ENCODE results near the gene RNF32.

The RNF32 gene

DNA sequence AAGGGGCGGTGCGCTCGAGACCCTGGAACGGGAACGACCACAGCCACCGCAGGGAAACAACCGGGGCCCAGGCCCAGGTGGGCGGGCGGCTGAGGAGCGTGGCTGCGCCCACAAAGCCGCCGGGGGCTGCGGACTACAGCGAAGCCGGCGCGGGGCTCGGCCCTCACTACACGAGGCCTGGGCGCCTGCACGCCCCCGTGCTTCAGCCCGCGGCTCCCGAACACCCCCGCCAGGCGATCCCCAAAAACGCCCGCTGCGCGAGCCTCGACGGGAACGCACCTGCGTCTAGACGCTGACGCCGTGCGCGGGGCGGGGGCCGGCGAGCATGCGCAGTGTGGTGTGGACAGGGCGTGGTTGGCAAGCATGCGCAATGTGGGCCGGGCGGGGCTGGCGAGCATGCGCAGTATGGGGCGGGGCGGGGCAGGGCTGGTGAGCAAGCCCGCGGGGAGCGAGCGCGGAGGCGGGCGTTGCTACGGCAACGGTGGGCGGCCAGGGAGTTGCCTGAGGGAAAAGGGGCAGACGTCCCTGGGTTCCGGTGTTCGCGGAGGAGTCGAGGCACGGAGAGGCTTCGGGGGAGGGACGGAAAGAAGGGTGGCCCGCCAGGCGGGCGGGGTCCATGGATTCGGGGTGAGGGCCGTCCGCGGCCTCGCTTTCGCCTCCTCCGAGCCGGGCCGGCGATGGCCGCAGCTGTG lies at the start of gene RNF32:
RNF32 (plus strand) TSS at position 518 of the 692 bp plus-strand sequence. CDS start 3,104 bp downstream, outside the sequence.
- DNase-seq, result peak; percentile 17

DNA sequence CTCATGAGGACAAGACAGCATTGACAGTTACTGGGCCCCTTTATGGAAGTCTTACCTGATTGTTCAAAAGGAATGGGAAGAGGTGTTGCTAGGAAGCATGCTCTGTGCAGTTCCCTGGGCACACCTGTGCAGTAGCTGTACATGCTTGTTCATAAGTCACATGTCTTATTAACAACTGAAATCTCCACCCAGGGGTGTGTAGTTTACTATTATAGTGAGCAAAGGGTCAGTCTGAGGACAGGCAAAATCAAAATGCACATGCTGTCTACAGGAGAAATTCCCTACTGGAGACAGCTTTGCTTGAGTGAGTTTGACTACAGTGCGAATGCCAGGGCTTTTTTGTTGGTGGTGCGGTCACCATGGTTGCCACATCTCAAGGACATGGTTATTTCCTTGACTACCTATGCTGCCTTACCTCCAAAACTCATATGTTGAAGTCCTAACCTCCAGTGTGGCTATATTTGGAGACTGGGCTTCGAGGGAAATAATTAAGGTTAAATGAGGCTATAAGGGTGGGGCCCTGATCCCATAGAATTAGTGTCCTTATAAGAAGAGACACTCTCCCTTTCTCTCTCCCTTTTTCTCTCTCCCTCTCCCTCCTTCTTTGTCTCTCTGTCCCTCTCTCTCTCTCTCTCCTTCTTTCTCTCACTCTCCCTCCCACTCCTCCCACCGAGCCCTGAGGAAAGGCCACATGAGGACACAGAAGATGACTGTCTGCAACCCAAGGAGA lies 48.3 kb upstream of the RNF32 start:
- DNase-seq, result no peak

DNA sequence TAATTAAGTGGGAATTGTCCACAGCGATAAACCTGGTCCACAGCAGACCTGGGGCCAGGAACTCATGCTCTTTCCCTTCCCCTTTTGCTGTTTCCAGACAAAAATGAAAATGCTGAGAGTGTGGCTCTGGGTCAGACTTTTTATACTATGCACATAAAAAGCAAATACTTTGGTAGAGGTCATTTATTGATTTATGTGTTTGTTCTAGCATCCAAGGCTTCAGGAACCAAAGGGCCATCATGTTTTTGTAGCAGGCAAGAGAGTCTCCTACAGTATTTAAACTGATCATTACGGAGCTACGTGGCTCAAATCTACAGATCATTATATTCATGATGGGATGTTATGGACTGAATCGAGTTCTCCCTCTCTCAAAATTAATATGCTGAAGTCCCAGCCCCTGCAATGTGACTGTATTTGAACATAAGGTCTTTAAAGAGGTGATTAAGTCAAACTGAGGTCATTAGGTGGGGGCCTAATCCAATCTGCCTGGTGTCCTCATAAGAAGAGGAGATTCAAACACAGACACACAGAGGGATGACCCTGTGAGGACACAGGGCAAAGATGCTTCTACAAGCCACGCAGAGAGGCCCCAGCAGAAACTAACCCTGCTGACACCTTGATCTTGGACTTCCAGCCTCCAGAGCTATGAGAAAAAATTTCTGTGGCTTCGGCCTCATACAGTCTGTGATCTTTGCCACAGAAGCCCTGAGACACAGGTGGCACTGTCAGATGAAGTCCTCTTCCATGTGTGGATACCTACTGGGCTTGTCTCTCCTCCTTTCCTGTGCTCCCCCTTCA lies 46.1 kb upstream of the RNF32 start:
- no peak for DNase-seq

DNA sequence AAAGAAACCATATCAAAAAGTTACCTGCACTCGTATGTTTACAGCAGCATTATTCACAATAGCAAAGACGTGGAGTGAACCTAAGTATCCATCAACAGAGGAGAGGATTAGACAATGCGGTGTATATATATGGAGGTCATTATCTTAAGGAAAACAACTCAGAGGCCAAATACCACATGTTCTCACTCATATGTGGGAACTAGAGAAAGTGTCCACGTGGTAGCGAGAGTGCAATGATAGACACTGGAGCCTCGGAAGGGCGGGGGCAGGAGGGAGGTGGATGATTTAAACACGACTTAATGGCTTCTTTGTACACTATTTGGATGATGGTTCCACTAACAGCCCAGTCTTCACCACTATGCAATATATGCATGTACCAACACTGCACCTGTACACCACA lies 40.1 kb upstream of the RNF32 start:
- DNase-seq, result no peak

DNA sequence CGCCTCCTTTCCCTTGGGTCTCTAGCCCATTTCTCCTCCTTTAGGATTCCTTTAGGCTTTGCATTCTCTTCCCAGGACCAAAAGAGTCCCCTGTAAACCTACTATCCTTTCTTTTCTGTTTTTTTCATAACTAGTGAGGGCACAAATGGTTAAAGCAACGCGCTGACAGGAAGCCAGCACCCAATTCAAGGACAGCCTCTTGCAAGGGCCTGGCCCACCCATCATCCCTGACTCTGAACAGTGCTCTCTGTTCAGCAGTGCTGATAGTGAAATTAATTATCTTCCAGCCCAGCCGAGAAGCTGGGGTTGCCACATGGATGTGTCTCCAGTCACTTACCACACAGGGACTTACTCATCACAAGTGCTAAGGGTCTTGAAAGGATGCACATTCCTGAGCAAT lies 38.3 kb upstream of the RNF32 start:
- no peak for DNase-seq

DNA sequence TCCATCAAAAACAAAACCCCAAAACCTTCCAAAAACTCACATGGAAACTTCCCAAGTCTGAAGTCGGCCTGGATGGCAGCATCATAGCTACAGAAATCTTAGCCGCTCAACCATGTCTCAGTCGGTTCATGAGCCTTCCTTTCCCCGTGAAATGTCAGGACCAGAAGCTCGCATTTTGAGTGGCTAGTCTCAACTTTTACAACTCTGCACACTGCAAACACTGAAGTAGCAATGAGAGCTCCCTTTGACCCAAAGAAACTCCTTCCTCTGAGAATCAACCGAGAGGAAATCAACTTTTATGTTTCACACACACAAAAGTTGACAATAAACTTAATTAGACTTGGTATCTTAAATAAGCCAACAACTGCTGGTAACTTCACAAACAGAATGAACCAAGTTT lies 37.6 kb upstream of the RNF32 start:
- no peak for DNase-seq

DNA sequence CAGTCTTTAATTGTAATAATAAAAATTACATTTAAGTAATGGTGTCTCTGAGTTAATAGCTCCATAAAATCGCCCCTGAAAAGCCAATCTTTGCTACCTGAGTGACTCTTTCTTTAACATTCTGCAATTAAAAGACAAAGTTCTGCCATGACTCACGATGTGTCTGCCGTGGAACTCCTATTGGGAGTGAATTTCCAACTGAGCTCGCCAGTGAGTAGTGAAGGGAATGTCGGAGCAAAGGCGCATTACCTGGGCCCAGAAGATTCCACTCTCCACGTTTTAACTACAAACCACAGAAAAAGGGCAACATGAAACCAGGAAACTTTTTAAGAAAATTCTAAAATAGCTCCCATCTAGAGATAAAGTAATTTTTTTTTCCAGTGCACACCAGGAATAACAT lies 36.9 kb upstream of the RNF32 start:
- DNase-seq, result no peak

DNA sequence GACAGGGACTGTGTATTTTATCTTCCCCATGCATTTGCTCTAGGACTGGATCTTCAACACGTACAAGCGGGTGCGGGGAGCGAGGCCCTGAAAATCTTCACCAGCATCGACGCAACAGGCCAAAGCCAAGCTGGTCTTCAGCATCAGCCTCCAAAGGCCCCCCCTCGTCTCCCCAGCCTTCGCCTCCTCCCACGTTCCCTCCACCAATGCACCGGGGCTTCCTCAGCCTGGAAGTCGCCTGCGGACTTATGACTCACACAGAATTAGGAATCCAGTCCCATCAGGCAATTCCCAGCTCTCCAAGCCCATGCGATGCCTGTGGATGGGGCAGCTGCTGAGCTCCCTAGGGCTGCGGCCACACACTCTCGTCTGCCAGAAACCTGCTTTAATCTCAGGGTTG lies 36.3 kb upstream of the RNF32 start:
- no peak for DNase-seq

DNA sequence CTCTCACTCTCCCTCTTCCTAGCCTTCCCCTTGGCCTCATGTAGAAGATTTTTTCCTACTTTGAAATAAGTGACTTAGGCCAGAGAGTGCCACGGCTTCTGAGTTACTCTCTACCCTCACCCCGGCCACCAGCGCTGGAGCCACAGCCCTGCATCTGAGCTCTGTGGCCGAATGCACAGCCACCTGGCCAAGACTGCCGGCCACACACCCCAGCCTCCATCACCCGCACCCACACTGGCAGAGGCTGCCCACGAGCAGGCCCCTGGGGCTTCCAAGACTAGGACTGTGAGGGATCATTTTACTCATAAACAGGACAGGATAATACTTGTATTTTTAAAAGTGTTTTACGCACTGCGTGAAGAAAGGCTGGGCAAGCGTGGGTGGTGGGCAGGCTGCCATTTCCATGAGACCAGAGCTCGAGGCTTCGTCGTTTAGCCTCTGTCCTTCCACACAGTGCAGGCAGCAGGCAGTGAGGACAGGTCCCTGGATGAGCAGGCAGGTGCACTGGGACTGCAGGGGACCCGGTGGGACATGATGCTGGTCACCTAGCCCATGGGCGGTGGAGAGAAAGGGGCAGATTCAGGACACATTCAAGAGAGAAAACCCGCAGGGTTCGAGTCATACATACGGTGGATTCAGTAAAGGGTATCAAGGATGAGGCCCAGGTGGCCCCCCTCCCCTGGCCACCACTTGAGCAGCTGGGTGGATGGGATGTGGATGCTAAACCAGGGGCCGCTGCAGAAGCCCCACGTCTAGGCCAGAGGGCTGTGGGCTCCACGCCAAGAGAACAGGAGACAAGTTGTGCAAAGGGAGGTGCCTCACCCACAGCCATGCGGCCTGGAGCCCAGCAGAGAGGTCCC lies 35.5 kb upstream of the RNF32 start:
- no peak for DNase-seq

DNA sequence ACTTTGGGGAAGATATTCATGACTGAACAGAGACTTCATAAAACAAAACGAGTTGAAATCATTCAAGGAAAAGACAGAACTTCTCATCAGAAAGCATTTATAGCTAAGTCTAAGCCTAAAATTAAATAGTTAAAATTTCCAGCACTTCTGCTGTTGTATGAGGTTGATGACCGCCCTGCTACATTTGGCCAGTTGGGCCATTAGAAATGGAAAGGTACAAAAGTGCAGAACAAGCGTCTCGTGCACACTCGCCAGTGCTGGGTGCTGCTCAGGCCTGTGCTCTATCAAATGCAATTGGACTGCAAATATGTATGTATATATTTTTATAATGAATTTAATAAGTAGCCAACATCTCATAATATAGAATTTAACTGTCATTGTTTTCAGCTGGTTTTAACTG lies 34.4 kb upstream of the RNF32 start:
- DNase-seq, result no peak

DNA sequence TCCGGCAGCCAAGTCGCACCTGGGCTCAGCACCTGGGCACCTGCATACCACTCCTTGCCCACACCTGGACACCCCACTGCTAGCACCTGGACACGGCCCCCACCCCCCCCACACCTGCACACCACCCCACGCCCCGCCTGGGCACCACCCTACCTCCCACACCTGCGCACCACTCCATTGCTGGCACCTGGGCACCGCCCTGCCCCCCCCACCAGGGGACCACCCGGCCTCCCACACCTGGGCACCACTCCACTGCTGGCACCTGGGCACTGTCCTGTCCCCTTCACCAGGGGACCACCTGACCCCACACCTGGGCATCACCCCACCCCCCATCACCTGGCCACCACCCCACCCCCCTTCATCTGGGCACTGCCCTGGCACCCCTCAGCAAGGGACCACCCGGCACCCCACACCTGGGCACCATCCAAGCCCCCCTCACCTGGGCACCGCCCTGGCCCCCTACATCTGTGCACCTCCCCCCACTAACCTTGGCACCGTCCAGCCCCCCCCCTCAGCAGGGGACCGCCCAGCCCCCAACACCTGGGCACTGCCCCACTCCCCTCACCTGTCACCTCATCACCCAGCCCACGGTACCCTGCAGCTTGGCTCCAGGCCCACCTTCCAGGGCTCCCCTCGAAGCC lies 33.8 kb upstream of the RNF32 start:
- no peak for DNase-seq

DNA sequence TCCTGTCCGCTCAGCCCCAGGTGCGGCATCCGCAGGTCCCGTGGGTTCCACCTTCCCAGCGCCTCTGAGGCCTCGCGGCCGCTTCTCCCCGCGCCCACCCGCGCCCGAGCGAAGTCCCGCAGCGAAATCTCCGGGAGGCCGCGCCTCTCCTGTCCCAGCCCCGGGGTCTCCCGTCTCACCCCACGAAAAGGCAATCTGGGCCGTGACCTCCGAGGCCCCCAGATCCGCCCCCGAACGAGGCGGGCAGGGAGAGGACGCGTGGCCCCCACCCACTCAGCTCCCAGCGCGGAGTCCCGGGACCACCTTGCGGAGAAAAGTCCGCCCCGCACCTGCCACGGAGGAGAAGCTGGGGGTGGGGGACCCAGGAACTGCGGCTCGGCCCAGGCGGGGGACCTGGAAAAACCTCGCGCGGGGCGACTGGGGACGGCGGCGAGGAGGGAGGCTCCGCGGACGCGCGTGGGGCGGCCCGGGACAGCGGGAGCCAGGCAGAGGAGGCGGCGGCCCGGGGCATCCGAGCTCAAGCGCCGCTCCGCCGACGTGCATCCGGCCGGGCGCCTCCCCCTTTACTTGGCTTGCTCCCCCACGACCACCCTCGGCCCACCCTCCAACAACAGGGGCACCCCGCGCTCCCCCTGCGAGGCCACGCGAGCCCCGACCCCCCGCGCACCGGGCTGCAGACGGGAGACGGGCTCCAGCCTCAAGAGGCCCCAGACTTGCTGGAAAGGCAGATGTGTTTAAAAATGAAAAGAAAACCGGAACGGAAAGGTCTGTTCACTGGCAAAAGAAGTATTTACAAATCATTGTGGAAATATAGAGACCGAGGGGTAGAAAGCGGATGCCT lies 33.0 kb upstream of the RNF32 start:
- DNase-seq, result no peak

DNA sequence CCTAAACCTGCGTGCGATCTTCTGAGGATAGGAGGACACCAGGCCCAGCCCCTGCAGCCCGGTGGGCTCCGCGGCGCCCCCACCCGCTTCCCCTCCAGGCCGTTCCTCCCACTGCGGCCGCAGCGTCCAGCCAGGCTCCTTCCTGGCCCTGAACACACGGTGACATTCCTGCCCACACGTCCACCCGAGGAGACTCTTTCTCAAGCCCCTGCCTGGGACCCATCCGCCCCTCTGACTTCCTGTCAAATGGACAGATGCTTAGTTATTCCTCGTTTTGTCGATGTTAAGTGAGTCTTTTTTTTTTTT lies 32.4 kb upstream of the RNF32 start:
- no peak for DNase-seq

DNA sequence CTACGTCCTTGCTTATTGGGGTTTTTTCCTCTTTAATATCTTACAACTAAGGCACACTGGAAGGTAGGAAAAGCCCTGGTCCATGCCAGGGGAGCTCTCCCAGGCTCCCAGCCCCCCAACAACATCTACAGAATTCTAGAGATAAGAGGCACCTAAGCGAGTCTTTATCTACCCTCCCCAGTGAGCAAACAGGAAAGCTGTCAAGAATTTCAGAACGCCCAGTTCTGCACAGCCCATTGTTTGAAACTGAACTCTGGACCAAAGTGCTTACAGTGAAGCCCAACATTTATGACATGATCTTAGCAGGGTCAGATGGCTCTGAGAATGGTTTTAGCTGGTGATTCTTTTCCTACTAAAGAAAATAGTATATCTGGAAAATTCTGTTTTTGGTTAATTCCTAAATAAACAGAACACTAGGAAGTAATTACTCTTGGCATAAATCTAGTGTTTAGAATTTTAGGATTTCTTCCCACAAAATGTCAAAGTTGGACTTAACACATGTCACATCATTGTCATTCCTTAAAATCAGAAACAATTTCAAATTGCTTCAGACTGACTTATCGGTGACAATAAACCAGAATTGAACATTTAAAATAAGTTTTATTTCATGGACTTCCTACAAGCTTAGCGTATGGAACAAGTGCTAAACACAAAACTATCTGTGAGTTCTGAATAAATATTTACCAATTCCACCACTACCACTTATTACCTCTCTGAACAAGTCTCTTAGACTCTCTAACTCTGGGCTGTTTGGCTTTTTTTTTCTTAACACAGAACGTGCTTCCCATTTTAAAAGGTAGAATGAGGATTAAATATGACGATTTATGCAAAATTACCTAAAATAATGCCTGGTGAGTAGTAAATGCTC lies 31.3 kb upstream of the RNF32 start:
- no peak for DNase-seq

DNA sequence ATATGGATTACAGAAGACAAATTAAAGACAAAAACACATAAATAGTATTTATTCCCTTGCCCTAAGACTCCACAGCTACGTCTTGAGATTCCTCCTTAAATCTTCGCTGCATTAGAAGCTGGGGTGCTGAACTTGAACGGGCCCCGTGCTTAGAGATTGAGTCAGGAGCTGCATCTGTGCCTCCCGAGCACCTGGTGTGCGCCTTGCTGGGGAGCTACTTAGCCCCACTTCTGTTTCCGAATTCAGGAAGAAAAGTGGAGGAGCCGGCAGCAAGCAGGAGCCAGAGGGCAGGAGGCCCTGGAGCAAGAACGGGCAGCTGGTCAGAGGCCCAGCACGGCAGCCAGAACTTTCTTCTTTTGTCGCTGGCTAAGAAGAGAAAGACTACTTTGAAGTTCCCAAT lies 30.4 kb upstream of the RNF32 start:
- DNase-seq, result no peak

DNA sequence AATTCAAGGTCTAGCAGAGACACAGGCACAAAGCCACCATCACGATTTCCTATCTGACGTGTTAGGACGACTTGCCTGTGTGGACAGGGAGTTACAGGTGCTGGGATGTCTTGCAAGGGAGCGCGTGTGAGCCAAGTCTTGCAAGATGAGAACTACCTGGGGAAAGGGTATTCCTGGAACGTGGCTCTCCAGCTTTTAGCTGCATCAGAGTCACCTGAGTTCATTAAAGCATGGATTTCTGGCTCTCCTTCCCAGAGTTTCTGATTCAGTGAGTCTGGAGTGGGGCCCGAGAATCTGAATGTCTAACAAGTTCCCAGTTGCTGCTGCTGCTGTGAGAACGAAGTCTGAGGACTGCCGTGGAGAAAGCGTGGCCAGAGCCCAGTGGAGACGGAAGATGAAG lies 30.0 kb upstream of the RNF32 start:
- DNase-seq, result no peak

DNA sequence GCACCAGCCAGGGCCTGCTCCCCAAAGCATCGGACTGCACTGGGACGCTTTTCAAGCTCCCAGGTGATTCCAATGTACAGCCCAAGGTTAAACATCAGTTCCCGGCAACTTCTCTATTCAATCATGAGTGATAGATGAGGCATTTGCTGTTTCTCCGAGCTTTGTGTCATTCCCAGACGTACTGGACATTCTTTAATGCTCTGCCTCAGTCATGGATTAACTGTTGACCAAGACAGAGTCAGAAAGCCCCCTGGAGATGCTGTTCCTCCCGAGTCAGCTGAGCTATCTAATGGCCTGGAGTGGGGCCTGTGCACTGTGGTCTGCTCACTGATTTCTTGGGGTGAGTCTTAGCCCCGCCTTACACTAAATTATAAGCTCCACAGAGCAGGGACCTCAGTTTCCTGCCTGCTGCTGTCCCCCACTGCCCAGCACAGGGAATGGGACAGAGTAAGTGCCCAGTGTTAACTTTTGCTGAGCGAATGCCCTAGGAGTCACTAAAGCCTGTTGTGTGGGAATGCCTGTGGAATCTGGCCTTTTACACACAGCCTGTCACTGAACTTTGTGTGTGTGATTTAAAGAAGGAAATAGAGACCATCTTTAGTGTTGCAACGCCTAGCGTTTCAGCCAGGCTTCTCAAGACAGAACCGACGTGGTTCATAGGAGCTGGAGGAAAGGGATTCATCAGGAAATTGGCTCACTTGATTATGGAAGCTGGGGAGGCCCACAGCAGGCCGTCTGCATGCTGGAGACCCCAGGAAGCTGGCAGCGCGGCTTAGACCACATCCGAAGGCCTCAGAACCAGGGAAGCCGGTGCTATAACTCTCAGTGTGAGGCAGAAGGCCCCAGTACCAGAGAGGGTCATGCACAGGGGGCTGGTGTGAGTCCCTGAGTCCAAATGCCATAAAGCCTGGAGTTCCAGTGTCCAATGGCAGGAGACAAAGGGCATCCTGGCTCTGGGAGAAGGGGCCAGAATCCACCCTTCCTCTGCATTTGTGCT lies 29.3 kb upstream of the RNF32 start:
- no peak for DNase-seq

DNA sequence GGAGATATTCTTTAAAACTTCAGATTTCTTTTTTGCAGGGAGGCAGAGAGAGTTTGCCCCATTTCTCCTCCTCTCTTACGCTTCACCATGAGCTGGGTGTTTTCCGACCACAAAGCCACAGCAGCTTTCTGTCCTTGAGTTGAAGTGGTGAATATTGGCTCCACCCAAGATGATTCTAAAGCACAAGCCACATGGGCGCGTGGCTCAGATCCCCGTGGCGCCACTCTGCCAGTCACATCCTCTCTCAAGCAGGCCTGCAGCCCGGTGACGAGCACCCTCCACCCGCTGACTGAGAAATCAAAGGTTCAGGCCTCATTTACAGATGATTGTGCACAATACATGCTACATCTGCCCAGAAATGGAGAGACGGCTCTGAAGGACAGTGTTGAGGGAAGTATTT lies 27.6 kb upstream of the RNF32 start:
- DNase-seq, result no peak
